Measurements from ENCODE around the gene ADAM8. TPM values are rescaled to one million over a fixed set of nuclear protein-coding genes. Genes with fewer than 3 reads are reported as not detected.

Gene ADAM8
- polyA plus RNA-seq, 1 of the 3 experiments (the other 2 are of a cell fraction) = 1.7 TPM

DNA sequence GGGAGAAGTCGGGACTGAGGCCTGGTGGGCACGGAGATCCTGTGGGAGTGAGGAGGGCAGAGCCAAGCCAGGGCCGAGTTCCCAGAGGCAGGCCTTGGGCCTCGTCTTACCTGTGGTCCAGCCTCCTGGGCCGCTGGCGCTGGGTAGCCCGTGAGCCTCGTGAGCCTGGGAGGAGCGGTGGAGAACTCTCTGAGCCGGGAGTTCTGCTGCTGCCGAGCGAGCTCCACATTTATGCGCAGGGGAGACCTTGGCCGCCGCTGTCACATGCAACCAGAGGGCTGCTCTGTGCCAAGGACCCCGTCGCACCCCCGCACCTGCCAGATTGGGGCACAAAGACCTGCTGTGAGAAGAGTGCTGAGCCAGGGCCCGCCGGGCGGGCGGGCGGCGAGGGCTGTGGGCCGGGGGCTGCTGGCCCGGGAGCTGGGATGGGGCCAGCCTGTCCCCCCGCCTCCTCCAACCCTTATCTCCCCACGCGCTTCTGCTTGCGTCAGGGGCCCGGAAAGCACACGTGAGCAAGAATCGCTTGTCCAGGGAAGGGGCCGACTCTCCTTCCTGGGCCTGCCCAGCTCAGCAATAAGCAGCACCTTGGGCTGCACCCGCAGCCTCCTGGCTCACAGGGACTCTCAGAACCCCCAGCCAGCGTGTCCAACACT lies 28.9 kb downstream of the ADAM8 start:
- Histone ChIP-seq H3K9ac (no peak overlapping the region), H3K27me3 (ENCODE audit: insufficient read depth) (no peaks in the 10 kb centered on the region), H3K4me1 (ENCODE audit: control insufficient read depth in 1 of 2, insufficient read depth in 2 of 2, low read depth in 1 of 2, low read length in 1 of 2) (no peaks in the 10 kb centered on the region), H3K36me3 (replicated peaks in 1 of 2; ENCODE audit: control insufficient read depth in 1 of 2, insufficient read depth in 2 of 2, low read length in 1 of 2) (no peaks in the 10 kb centered on the region), H4K20me1 (ENCODE audit: insufficient read depth) (no peaks in the 10 kb centered on the region), H3K9me2 (no peaks in the 10 kb centered on the region), H3K27ac (ENCODE audit: low read depth in 2 of 2, low read length in 1 of 2) (no peak overlapping the region), H3F3A (replicated peaks; ENCODE audit: insufficient read depth) (no peaks in the 10 kb centered on the region), H3K79me2 (ENCODE audit: insufficient read depth) (no peaks in the 10 kb centered on the region), H2AFZ (ENCODE audit: low read depth) (no peak overlapping the region), H3K4me3 (ENCODE audit: low read depth in 2 of 2, low read length in 1 of 2) (no peak overlapping the region), H3K9me3 (no peaks in the 10 kb centered on the region), H3K4me2 (no peak overlapping the region)
- POLR2A ChIA-PET = no interaction called here
- 82% methylated on average over 8 of the region's 36 CpGs for WGBS (ENCODE audit: low lambda C conversion rate)
- DNase-seq = no peak
- TF ChIP-seq ELF1 (IDR thresholded peaks at IDR 0.05) (no peak), FOXJ3 (CRISPR knock-in tag; IDR thresholded peaks at IDR 0.05) (no peak), NFIC (IDR thresholded peaks at IDR 0.05; ENCODE audit: borderline replicate concordance) (no peak), YY1 (IDR thresholded peaks at IDR 0.05; ENCODE audit: low read depth) (no peak), GABPA (IDR thresholded peaks at IDR 0.05; ENCODE audit: low read depth) (no peak), RCOR1 (IDR thresholded peaks at IDR 0.05; ENCODE audit: low read length) (no peak), SIN3A (IDR thresholded peaks at IDR 0.05; ENCODE audit: borderline replicate concordance, low read depth, low read length) (no peak), GATA2 (CRISPR knock-in tag; IDR thresholded peaks at IDR 0.05) (no peak), FOXM1 (IDR thresholded peaks at IDR 0.05; ENCODE audit: low read depth) (no peak), FOSL2 (IDR thresholded peaks at IDR 0.05; ENCODE audit: borderline replicate concordance, low read depth) (no peak), POLR2AphosphoS5 (IDR thresholded peaks at IDR 0.05; ENCODE audit: low read depth, low read length) (no peak), SMC3 (IDR thresholded peaks at IDR 0.05; ENCODE audit: low read depth, low read length) (no peak), NRF1 (IDR thresholded peaks at IDR 0.05; ENCODE audit: low read depth, low read length) (no peak), USF1 (IDR thresholded peaks at IDR 0.05; ENCODE audit: borderline replicate concordance, low read depth) (no peak), EZH2phosphoT487 (IDR thresholded peaks at IDR 0.05; ENCODE audit: borderline replicate concordance, low read depth) (no peak), RXRA (IDR thresholded peaks at IDR 0.05; ENCODE audit: borderline replicate concordance, low read depth) (no peak), TEAD4 (IDR thresholded peaks at IDR 0.05; ENCODE audit: borderline replicate concordance, insufficient read depth) (no peak), USF2 (IDR thresholded peaks at IDR 0.05; ENCODE audit: borderline replicate concordance, low read depth, low read length) (no peak), TCF12 (IDR thresholded peaks at IDR 0.05) (no peak)
- TF ChIP-seq, protein P1, sequence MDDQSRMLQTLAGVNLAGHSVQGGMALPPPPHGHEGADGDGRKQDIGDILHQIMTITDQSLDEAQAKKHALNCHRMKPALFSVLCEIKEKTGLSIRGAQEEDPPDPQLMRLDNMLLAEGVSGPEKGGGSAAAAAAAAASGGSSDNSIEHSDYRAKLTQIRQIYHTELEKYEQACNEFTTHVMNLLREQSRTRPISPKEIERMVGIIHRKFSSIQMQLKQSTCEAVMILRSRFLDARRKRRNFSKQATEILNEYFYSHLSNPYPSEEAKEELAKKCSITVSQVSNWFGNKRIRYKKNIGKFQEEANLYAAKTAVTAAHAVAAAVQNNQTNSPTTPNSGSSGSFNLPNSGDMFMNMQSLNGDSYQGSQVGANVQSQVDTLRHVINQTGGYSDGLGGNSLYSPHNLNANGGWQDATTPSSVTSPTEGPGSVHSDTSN (IDR thresholded peaks at IDR 0.05) = no peak
- CTCF ChIA-PET = no interaction called here
